Liver (tissue), 9 donors: ENCODE data around the gene ASAH2B. TPM values are rescaled to one million over a fixed set of nuclear protein-coding genes. Genes with fewer than 3 reads are reported as not detected.
"Not testable (repeated sequence)": the region's sequence is repeated elsewhere in the genome, so short reads cannot be mapped to it uniquely, and the experiment has no call there.

ENCODE experiments used
- DNase-seq: peaks from one replicate; pipeline ENCODE4 v3.0.0-alpha.2; 2017; ENCODE audit warnings: low spot score
- H3K27ac ChIP-seq, 2 donors: one replicate each; pipeline ENCODE4 v1.7.0; 2013; ENCODE audit warnings: inconsistent platforms in 2 of 2, low read length in 2 of 2, control low read depth in 1 of 2, low read depth in 1 of 2, mild to moderate bottlenecking in 1 of 2
- H3K27me3 ChIP-seq, 4 donors: one replicate each; pipeline versions ENCODE4 v1.6.1 to v1.7.0; 2013; ENCODE audit warnings: low read length in 3 of 4, inconsistent platforms in 1 of 4, mild to moderate bottlenecking in 1 of 4, moderate library complexity in 1 of 4; ENCODE audit not compliant: control insufficient read depth in 4 of 4, insufficient read depth in 4 of 4
- H3K36me3 ChIP-seq, 4 donors: one replicate each; pipeline versions ENCODE4 v1.6.1 to v1.7.0; 2013; ENCODE audit warnings: low read length in 3 of 4, mild to moderate bottlenecking in 3 of 4, low read depth in 1 of 4, moderate library complexity in 1 of 4; ENCODE audit not compliant: control insufficient read depth in 4 of 4, insufficient read depth in 3 of 4
- H3K4me1 ChIP-seq, 4 donors: one replicate each; pipeline versions ENCODE4 v1.6.1 to v1.7.0; 2013; ENCODE audit warnings: low read length in 3 of 4, mild to moderate bottlenecking in 3 of 4, moderate library complexity in 1 of 4; ENCODE audit not compliant: control insufficient read depth in 4 of 4, insufficient read depth in 4 of 4
- H3K4me3 ChIP-seq, 3 donors: one replicate each; pipeline versions ENCODE4 v1.6.1 to v1.7.0; 2013; ENCODE audit warnings: low read length in 3 of 3, control low read depth in 1 of 3, low read depth in 1 of 3, mild to moderate bottlenecking in 1 of 3
- H3K9ac ChIP-seq, 2 donors: one replicate each; pipeline ENCODE4 v1.7.0; 2013; ENCODE audit warnings: low read length in 2 of 2, mild to moderate bottlenecking in 2 of 2, moderate library complexity in 2 of 2, control low read depth in 1 of 2, low read depth in 1 of 2
- H3K9me3 ChIP-seq, 4 donors: one replicate each; pipeline versions ENCODE4 v1.6.1 to v1.7.0; 2013; ENCODE audit warnings: low read length in 3 of 4; ENCODE audit not compliant: control insufficient read depth in 4 of 4
- GABPA ChIP-seq, 2 donors: IDR thresholded peaks in 1 of 2; conservative IDR thresholded peaks in 1 of 2; 2 replicates each; pipeline ENCODE4 v1.6.1; 2016; ENCODE audit warnings: antibody characterized with exemption in 2 of 2, mild to moderate bottlenecking in 1 of 2, moderate library complexity in 1 of 2
- JUND ChIP-seq, 2 donors: IDR thresholded peaks; 2 replicates each; pipeline ENCODE4 v1.6.1; 2016; ENCODE audit warnings: antibody characterized with exemption in 2 of 2
- WGBS: extraction: QIAGEN DNeasy Blood & Tissue Kit; methylation state at CpG from one replicate; pipeline ENCODE4 v1.1.7; 2013; 5-methylcytosine and 5-hydroxymethylcytosine counted together
- polyA plus RNA-seq, 2 donors: library from polyadenylated mRNA; stranded (reverse) in 1 of 2; unstranded in 1 of 2; fragments of 200-250 nt in 1 of 2; fragments of >200 nt in 1 of 2; fragmentation: Nextera tagmentation in 1 of 2; extraction: Ambion mirVana in 1 of 2; gene quantifications; one replicate each; pipeline versions ENCODE4 v1.2.1 to v1.2.3, GENCODE V29; 2013 to 2015
- total RNA-seq, 2 donors: library from RNA; depleted of rRNA; stranded (reverse); fragments of >200 nt; gene quantifications; one replicate each; pipeline ENCODE4 v1.2.3, GENCODE V29; 2014
- donor health status: healthy.
- donor health status: healthy.
- donor health status: healthy.
- donor health status: healthy.
- donor health status: healthy.

ASAH2B gene
- total and polyA plus RNA-seq, 4 donors, result 1.5 to 6.4 (median 3.5) TPM

GRCh38 chr10:50740293-50740648, 535 bp downstream of the ASAH2B start:
- no peaks in the 10 kb centered on the region for H3K9me3 ChIP-seq
- TF ChIP-seq JUND (IDR thresholded peaks at IDR 0.05) (peak in 1 of 2 donors; percentile 21), GABPA (IDR thresholded peaks at IDR 0.05 in 1 of 2, conservative IDR thresholded peaks at IDR 0.05 in 1 of 2) (no peak)
- peak overlapping the region; percentile 80 to 91 for H3K27ac ChIP-seq
- under 1% methylated on average over 8 of the region's 8 CpGs for WGBS
- H3K9ac ChIP-seq, result peak overlapping the region; percentile 52 to 77
- H3K4me1 ChIP-seq, result peaks cover 0 to 13% (median 6%) of the 10 kb centered on the region in 4 donors
- no peaks in the 10 kb centered on the region for H3K36me3 ChIP-seq
- no peak for DNase-seq
- no peaks in the 10 kb centered on the region for H3K27me3 ChIP-seq
- H3K4me3 ChIP-seq, result peak overlapping the region; percentile 70 to 98 (median 96)

- DNase-seq, H3K27me3 ChIP-seq, H3K9me3 ChIP-seq, H3K9ac ChIP-seq, H3K27ac ChIP-seq, H3K4me3 ChIP-seq, H3K36me3 ChIP-seq: not testable (repeated sequence)
- peaks cover 0 to 13% (median 6%) of the 10 kb centered on the region in 4 donors for H3K4me1 ChIP-seq
- WGBS, result 94% methylated on average over 10 of the region's 10 CpGs
Observed at GRCh38 chr10:50742820-50743219, 3.1 kb downstream of the ASAH2B start.

GRCh38 chr10:50766774-50767513, 27.2 kb downstream of the ASAH2B start:
- H3K27ac ChIP-seq, DNase-seq, H3K9me3 ChIP-seq, H3K27me3 ChIP-seq, H3K4me1 ChIP-seq, H3K36me3 ChIP-seq, H3K9ac ChIP-seq, H3K4me3 ChIP-seq: not testable (repeated sequence)
- 91% methylated on average over 5 of the region's 5 CpGs for WGBS

- not testable (repeated sequence) for H3K36me3 ChIP-seq, H3K4me3 ChIP-seq, H3K9me3 ChIP-seq, DNase-seq, H3K27me3 ChIP-seq, H3K9ac ChIP-seq, H3K4me1 ChIP-seq, H3K27ac ChIP-seq
- 89% methylated on average over 3 of the region's 3 CpGs for WGBS
Observed at GRCh38 chr10:50772042-50772441, 32.3 kb downstream of the ASAH2B start.

- H3K36me3 ChIP-seq, DNase-seq, H3K27ac ChIP-seq, H3K27me3 ChIP-seq, H3K4me1 ChIP-seq, H3K9me3 ChIP-seq, H3K4me3 ChIP-seq, H3K9ac ChIP-seq: not testable (repeated sequence)
- WGBS, result 71% methylated on average over 2 of the region's 2 CpGs
Observed at GRCh38 chr10:50774868-50775267, 35.1 kb downstream of the ASAH2B start.

- not testable (repeated sequence) for DNase-seq, H3K36me3 ChIP-seq, H3K4me3 ChIP-seq, H3K4me1 ChIP-seq, H3K9ac ChIP-seq, H3K27ac ChIP-seq, H3K27me3 ChIP-seq, H3K9me3 ChIP-seq
- WGBS, result 88% methylated on average over 1 of the region's 1 CpG
Observed at GRCh38 chr10:50780036-50780435, 40.3 kb downstream of the ASAH2B start.
